ENCODE results near the gene PMPCA. TPM values are rescaled to one million over a fixed set of nuclear protein-coding genes. Genes with fewer than 3 reads are reported as not detected.

Gene PMPCA
- total RNA-seq, 1 donor from 2014 or later = 52.5 TPM

Other genes with a start within 250 kb of the PMPCA start
- not detected in 2 replicates for gene LHX3, start 205.5 kb upstream of the PMPCA start, total RNA-seq
- gene QSOX2, start 164.8 kb upstream of the PMPCA start, total RNA-seq = 16.0 and 16.3 TPM in 2 replicates
- gene CCDC187, start 106.6 kb upstream of the PMPCA start, total RNA-seq = not detected in 2 replicates
- gene GPSM1, start 83.1 kb upstream of the PMPCA start, total RNA-seq = 5.9 and 6.1 TPM in 2 replicates
- 17.2 and 18.3 TPM in 2 replicates for gene DNLZ, start 46.9 kb upstream of the PMPCA start, total RNA-seq
- gene CARD9, start 37.0 kb upstream of the PMPCA start, total RNA-seq = 1.3 and 1.6 TPM in 2 replicates
- 16.0 and 16.2 TPM in 2 replicates for gene SNAPC4, start 10.5 kb upstream of the PMPCA start, total RNA-seq
- 42.7 and 45.4 TPM in 2 replicates for gene ENTR1, start within 50 bp of the PMPCA start, total RNA-seq
- 23.2 and 23.8 TPM in 2 replicates for gene INPP5E, start 29.2 kb downstream of the PMPCA start, total RNA-seq
- gene SEC16A, start 72.4 kb downstream of the PMPCA start, total RNA-seq = 89.4 and 92.9 TPM in 2 replicates
- 80.8 and 84.4 TPM in 2 replicates for gene NOTCH1, start 135.4 kb downstream of the PMPCA start, total RNA-seq

Measured in T-helper 1 cell treated with Interleukin-12 subunit alpha and Interleukin-12 subunit beta and Interleukin-4 antibody, amounts not matched to agents 30 ng/mL and 1 ng/mL, for 36 hours (primary cell).